ENCODE data around the gene NPC2. TPM values are rescaled to one million over a fixed set of nuclear protein-coding genes. Genes with fewer than 3 reads are reported as not detected.

NPC2 gene
- total RNA-seq, 2 experiments from 2014 or later = 32.5 to 36.8 TPM

- no peak for DNase-seq
- CTCF ChIA-PET = no interaction called here
- intact Hi-C loops (cut with DNase I, micrococcal nuclease) = no loop called here
- H3K36me3 Mint-ChIP-seq (ENCODE audit: low read depth) = no peaks in the 10 kb centered on the region
- Histone ChIP-seq H3K27ac (ENCODE audit: low read depth in 1 of 2, low read length in 2 of 2) (no peak overlapping the region), H3K36me3 (ENCODE audit: insufficient read depth, low read length) (no peaks in the 10 kb centered on the region), H3K27me3 (ENCODE audit: control insufficient read depth in 1 of 2, insufficient read depth in 2 of 2, low read length in 2 of 2) (peaks cover 0 to 2% of the 10 kb centered on the region in 2 experiments), H3K4me3 (ENCODE audit: low read length) (no peak overlapping the region), H3K9me3 (ENCODE audit: control insufficient read depth in 1 of 2, insufficient read depth in 1 of 2, low read length in 2 of 2) (peaks cover 0 to 3% of the 10 kb centered on the region in 2 experiments), H3K4me1 (ENCODE audit: insufficient read depth, low read length) (no peaks in the 10 kb centered on the region)
- H3K9me3 Mint-ChIP-seq = no peaks in the 10 kb centered on the region
- no peak overlapping the region for H3K4me3 Mint-ChIP-seq
- no peak for ATAC-seq (ENCODE audit: poor library complexity)
- no peaks in the 10 kb centered on the region for H3K4me1 Mint-ChIP-seq (ENCODE audit: low read depth)
- TF ChIP-seq CTCF (IDR thresholded peaks at IDR 0.05) = no peak
- H3K27me3 Mint-ChIP-seq = no peaks in the 10 kb centered on the region
- H3K27ac Mint-ChIP-seq = no peak overlapping the region
- POLR2A ChIA-PET = interaction anchor here (0.7 kb wide), 1 partner anchor 83 kb away, joined by 3 read pairs; no protein-coding TSS in a partner anchor
These were observed 32.3 kb upstream of the NPC2 start for GRCh38 chr14:74525361-74525851.

GRCh38 chr14:74524812-74525135 lies 31.7 kb upstream of the NPC2 start:
- ATAC-seq (ENCODE audit: poor library complexity) = no peak
- Histone ChIP-seq H3K4me3 (ENCODE audit: low read length) (no peak overlapping the region), H3K27ac (ENCODE audit: low read depth in 1 of 2, low read length in 2 of 2) (no peak overlapping the region), H3K36me3 (ENCODE audit: insufficient read depth, low read length) (no peaks in the 10 kb centered on the region), H3K27me3 (ENCODE audit: control insufficient read depth in 1 of 2, insufficient read depth in 2 of 2, low read length in 2 of 2) (peaks cover 0 to 2% of the 10 kb centered on the region in 2 experiments), H3K4me1 (ENCODE audit: insufficient read depth, low read length) (no peaks in the 10 kb centered on the region), H3K9me3 (ENCODE audit: control insufficient read depth in 1 of 2, insufficient read depth in 1 of 2, low read length in 2 of 2) (peaks cover 0 to 3% of the 10 kb centered on the region in 2 experiments)
- DNase-seq = no peak
- Mint-ChIP-seq H3K4me3 (no peak overlapping the region), H3K36me3 (ENCODE audit: low read depth) (no peaks in the 10 kb centered on the region), H3K27me3 (no peaks in the 10 kb centered on the region), H3K27ac (no peak overlapping the region), H3K9me3 (no peaks in the 10 kb centered on the region), H3K4me1 (ENCODE audit: low read depth) (no peaks in the 10 kb centered on the region)
- TF ChIP-seq CTCF (IDR thresholded peaks at IDR 0.05) = no peak
- intact Hi-C loops (cut with DNase I, micrococcal nuclease) = no loop called here
- POLR2A ChIA-PET = no interaction called here
- CTCF ChIA-PET = no interaction called here

- Histone ChIP-seq H3K27me3 (ENCODE audit: control insufficient read depth in 1 of 2, insufficient read depth in 2 of 2, low read length in 2 of 2) (peaks cover 0 to 2% of the 10 kb centered on the region in 2 experiments), H3K27ac (ENCODE audit: low read depth in 1 of 2, low read length in 2 of 2) (no peak overlapping the region), H3K36me3 (ENCODE audit: insufficient read depth, low read length) (no peaks in the 10 kb centered on the region), H3K4me3 (ENCODE audit: low read length) (no peak overlapping the region), H3K4me1 (ENCODE audit: insufficient read depth, low read length) (no peaks in the 10 kb centered on the region), H3K9me3 (ENCODE audit: control insufficient read depth in 1 of 2, insufficient read depth in 1 of 2, low read length in 2 of 2) (peaks cover 0 to 3% of the 10 kb centered on the region in 2 experiments)
- no peak for TF ChIP-seq CTCF (IDR thresholded peaks at IDR 0.05)
- ChIA-PET CTCF (no interaction called here), POLR2A (no interaction called here)
- no peaks in the 10 kb centered on the region for H3K9me3 Mint-ChIP-seq
- H3K27ac Mint-ChIP-seq = no peak overlapping the region
- no peak for DNase-seq
- H3K4me3 Mint-ChIP-seq = no peak overlapping the region
- no peaks in the 10 kb centered on the region for H3K27me3 Mint-ChIP-seq
- no peak for ATAC-seq (ENCODE audit: poor library complexity)
- intact Hi-C loops (cut with DNase I, micrococcal nuclease) = no loop called here
- no peaks in the 10 kb centered on the region for H3K36me3 Mint-ChIP-seq (ENCODE audit: low read depth)
- H3K4me1 Mint-ChIP-seq (ENCODE audit: low read depth) = no peaks in the 10 kb centered on the region
These were observed 31.1 kb upstream of the NPC2 start for GRCh38 chr14:74524076-74524811.

Data from CD4-positive, alpha-beta T cell (primary cell).